HT-29 (cell line): ENCODE measurements around the gene LRRC8D. TPM values are rescaled to one million over a fixed set of nuclear protein-coding genes. Genes with fewer than 3 reads are reported as not detected.
"Not testable (repeated sequence)": the region's sequence is repeated elsewhere in the genome, so short reads cannot be mapped to it uniquely, and the experiment has no call there.

Experiments used
- DNase-seq: peaks from one replicate; pipeline ENCODE4 v3.0.0-alpha.2; 2015; ENCODE audit warnings: low spot score
- total RNA-seq: library from RNA; depleted of rRNA; stranded (reverse); fragments of >200 nt; shearing (Covaris generic); gene quantifications from 2 replicates; pipeline ENCODE4 v1.2.3, GENCODE V29; 2014

The LRRC8D gene
- total RNA-seq, 1 experiment from 2014 or later, result 16.7 TPM

GRCh38 chr1:89911191-89911991 lies 90.6 kb downstream of the LRRC8D start:
- DNase-seq, result no peak

GRCh38 chr1:89912073-89912472 lies 91.2 kb downstream of the LRRC8D start:
- DNase-seq, result no peak

- no peak for DNase-seq
Measured at GRCh38 chr1:89913353-89914095, 92.7 kb downstream of the LRRC8D start.

- no peak for DNase-seq
Measured at GRCh38 chr1:89917353-89917752, 96.5 kb downstream of the LRRC8D start.

GRCh38 chr1:89918127-89918793 lies 97.4 kb downstream of the LRRC8D start:
- DNase-seq, result no peak

GRCh38 chr1:89918794-89919155 lies 97.9 kb downstream of the LRRC8D start:
- DNase-seq, result no peak

GRCh38 chr1:89919174-89919573 lies 98.3 kb downstream of the LRRC8D start:
- no peak for DNase-seq

- no peak for DNase-seq
Measured at GRCh38 chr1:89922911-89923310, 102.1 kb downstream of the LRRC8D start.

- no peak for DNase-seq
Measured at GRCh38 chr1:89923517-89923916, 102.7 kb downstream of the LRRC8D start.

- not testable (repeated sequence) for DNase-seq
Measured at GRCh38 chr1:89924075-89924474, 103.2 kb downstream of the LRRC8D start.

GRCh38 chr1:89927049-89927448 lies 106.2 kb downstream of the LRRC8D start:
- no peak for DNase-seq

- DNase-seq, result no peak
Measured at GRCh38 chr1:89927478-89927877, 106.6 kb downstream of the LRRC8D start.

- DNase-seq, result no peak
Measured at GRCh38 chr1:89928506-89928905, 107.7 kb downstream of the LRRC8D start.

- no peak for DNase-seq
Measured at GRCh38 chr1:89929467-89930063, 108.7 kb downstream of the LRRC8D start.

- DNase-seq, result no peak
Measured at GRCh38 chr1:89930579-89930978, 109.7 kb downstream of the LRRC8D start.

GRCh38 chr1:89931964-89932363 lies 111.1 kb downstream of the LRRC8D start:
- no peak for DNase-seq

- no peak for DNase-seq
Measured at GRCh38 chr1:89932598-89933364, 111.9 kb downstream of the LRRC8D start.

GRCh38 chr1:89934461-89934860 lies 113.6 kb downstream of the LRRC8D start:
- no peak for DNase-seq

GRCh38 chr1:89935235-89935634 lies 114.4 kb downstream of the LRRC8D start:
- no peak for DNase-seq

GRCh38 chr1:89936694-89937093 lies 115.9 kb downstream of the LRRC8D start:
- DNase-seq, result no peak
